Gastroesophageal sphincter (tissue), 4 donors: ENCODE data around the gene SNX32. TPM values are rescaled to one million over a fixed set of nuclear protein-coding genes. Genes with fewer than 3 reads are reported as not detected.
"Not testable (repeated sequence)": the region's sequence is repeated elsewhere in the genome, so short reads cannot be mapped to it uniquely, and the experiment has no call there.

ENCODE experiments used
- ATAC-seq: fragments of 150-250 bp; one replicate; pipeline ENCODE4 v1.9.1; 2016; ENCODE audit warnings: mild to moderate bottlenecking, moderate library complexity
- H3K27ac ChIP-seq, 4 donors: fragments of 200-600 bp; sonication (generic) in 3 of 4; 1 replicate in 3 of 4; 2 replicates in 1 of 4; pipeline ENCODE4 v1.5.1; 2016 to 2019
- H3K27me3 ChIP-seq: fragments of 200-600 bp; sonication (generic); one replicate; pipeline ENCODE4 v1.5.1; 2019
- H3K36me3 ChIP-seq, 2 donors: fragments of 200-600 bp; sonication (generic); one replicate each; pipeline ENCODE4 v1.5.1; 2019; ENCODE audit warnings: control low read depth in 1 of 2
- H3K4me1 ChIP-seq, 3 donors: fragments of 200-600 bp; sonication (generic); 1 replicate in 2 of 3; 2 replicates in 1 of 3; pipeline ENCODE4 v1.5.1; 2016 to 2019; ENCODE audit warnings: control low read depth in 2 of 3
- H3K4me3 ChIP-seq, 2 donors: fragments of 200-600 bp; sonication (generic); one replicate each; pipeline ENCODE4 v1.5.1; 2019; ENCODE audit warnings: mild to moderate bottlenecking in 1 of 2, moderate library complexity in 1 of 2
- H3K9me3 ChIP-seq, 3 donors: fragments of 200-600 bp; sonication (generic); one replicate each; pipeline ENCODE4 v1.5.1; 2017 to 2019; ENCODE audit warnings: control low read depth in 2 of 3
- EP300 ChIP-seq: sonication (generic); formaldehyde crosslinking; IDR thresholded peaks from one replicate; pipeline ENCODE4 v1.6.1; 2017; ENCODE audit warnings: antibody characterized with exemption, mild to moderate bottlenecking
- POLR2A ChIP-seq, 2 donors: fragments of 450-650 bp; IDR thresholded peaks; one replicate each; pipeline ENCODE4 v1.6.1; 2017; ENCODE audit warnings: antibody characterized with exemption in 2 of 2, mild to moderate bottlenecking in 2 of 2, moderate library complexity in 1 of 2
- POLR2AphosphoS5 ChIP-seq: sonication (generic); formaldehyde crosslinking; IDR thresholded peaks from one replicate; pipeline ENCODE4 v1.6.1; 2017; ENCODE audit warnings: antibody characterized with exemption
- WGBS, 2 donors: methylation state at CpG; one replicate each; pipeline ENCODE4 v1.1.5; 2018; ENCODE audit warnings: low coverage in 1 of 2; 5-methylcytosine and 5-hydroxymethylcytosine counted together
- total RNA-seq, 4 donors: library from RNA; depleted of rRNA; stranded (reverse); fragments of >200 nt; gene quantifications; one replicate each; pipeline ENCODE4 v1.1.0, GENCODE V29; 2016
- TF ChIP-seq, protein P1 (sequence below), 4 experiments: fragments of 200-600 bp in 2 of 4; fragments of 450-650 bp in 2 of 4; sonication (generic) in 1 of 4; IDR thresholded peaks; one replicate each; pipeline ENCODE4 v1.5.1; 2017 to 2019; ENCODE audit warnings: antibody characterized with exemption in 4 of 4, mild to moderate bottlenecking in 2 of 4, moderate library complexity in 2 of 4

SNX32 gene
- total RNA-seq, 4 donors from 2014 or later: 0.13 TPM; not detected in 3

DNA sequence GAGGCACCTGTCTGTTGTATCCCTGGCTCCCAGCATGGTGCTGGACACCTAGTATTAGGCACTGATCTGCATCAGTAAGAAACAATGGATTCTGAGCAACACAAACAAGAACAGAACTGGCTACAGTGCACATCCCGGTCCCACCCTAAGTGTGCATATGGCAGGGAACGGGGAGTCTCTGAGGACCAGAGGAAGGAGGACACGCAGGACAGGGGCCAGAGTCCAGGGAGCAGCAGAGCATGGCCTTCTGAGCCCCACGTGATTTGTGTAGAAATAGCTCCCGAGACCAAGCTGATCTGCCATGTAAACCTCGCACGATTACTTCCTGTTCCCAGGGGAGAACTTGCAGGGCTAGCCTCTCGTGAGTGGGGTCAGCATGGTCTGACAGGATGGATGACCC is 12.7 kb upstream of the SNX32 start:
- no peak for ATAC-seq

DNA sequence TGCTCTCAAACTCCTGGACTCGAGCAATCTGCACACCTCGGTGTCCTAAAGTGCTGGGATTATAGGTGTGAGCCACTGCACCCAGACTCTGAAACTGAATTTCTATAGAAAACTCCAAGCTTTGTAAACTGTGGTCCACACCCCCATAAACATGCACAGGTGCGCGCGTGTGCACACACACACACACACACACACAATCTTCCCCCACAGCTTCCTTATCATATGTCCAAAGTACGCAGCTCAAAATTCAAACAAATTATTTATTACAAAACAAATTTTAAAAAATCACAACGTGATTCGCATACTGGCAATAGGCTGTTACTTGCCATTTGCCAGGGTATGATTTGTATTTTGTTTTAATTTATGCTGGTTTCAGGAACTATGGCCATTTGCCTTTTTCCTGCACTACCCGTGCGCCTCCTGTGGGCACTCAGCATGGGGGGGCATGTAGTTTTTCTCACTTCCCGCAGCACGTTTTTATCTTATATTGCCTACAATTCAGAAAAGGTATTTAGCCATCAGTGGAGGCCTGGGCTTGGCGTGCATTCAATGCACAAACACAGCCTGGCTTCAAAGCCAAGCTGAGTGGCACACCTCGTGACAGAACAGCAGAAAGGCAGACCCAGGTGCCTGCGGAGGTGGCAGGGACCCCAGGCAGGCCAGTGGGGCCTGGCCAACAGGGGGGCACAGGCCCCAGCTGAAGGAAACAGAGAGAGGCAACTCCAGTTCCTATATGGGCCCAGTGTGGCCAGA is 10.8 kb upstream of the SNX32 start:
- Histone ChIP-seq H3K4me3 (no peak overlapping the region), H3K9me3 (no peaks in the 10 kb centered on the region), H3K36me3 (no peaks in the 10 kb centered on the region), H3K27ac (no peak overlapping the region), H3K4me1 (peaks cover 0 to 4% (median 0%) of the 10 kb centered on the region in 3 donors), H3K27me3 (no peaks in the 10 kb centered on the region)
- WGBS, 2 donors: 80 to 84% methylated on average over 10 to 11 of the region's 15 CpGs
- no peak for ATAC-seq
- TF ChIP-seq EP300: no peak
- no peak for TF ChIP-seq POLR2AphosphoS5
- TF ChIP-seq, protein P1, sequence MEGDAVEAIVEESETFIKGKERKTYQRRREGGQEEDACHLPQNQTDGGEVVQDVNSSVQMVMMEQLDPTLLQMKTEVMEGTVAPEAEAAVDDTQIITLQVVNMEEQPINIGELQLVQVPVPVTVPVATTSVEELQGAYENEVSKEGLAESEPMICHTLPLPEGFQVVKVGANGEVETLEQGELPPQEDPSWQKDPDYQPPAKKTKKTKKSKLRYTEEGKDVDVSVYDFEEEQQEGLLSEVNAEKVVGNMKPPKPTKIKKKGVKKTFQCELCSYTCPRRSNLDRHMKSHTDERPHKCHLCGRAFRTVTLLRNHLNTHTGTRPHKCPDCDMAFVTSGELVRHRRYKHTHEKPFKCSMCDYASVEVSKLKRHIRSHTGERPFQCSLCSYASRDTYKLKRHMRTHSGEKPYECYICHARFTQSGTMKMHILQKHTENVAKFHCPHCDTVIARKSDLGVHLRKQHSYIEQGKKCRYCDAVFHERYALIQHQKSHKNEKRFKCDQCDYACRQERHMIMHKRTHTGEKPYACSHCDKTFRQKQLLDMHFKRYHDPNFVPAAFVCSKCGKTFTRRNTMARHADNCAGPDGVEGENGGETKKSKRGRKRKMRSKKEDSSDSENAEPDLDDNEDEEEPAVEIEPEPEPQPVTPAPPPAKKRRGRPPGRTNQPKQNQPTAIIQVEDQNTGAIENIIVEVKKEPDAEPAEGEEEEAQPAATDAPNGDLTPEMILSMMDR (IDR thresholded peaks at IDR 0.05): no peak
- no peak for TF ChIP-seq POLR2A (IDR thresholded peaks at IDR 0.05)

More for the DNA sequence above, 12.7 kb upstream of the SNX32 start:
- H3K4me1 ChIP-seq: peaks cover 0 to 20% (median 0%) of the 10 kb centered on the region in 3 donors
- H3K4me3 ChIP-seq: no peak overlapping the region
- TF ChIP-seq POLR2A (IDR thresholded peaks at IDR 0.05) (no peak), POLR2AphosphoS5 (no peak), EP300 (no peak)
- TF ChIP-seq, protein P1 (IDR thresholded peaks at IDR 0.05): no peak
- H3K9me3 ChIP-seq: no peaks in the 10 kb centered on the region
- H3K27ac ChIP-seq: no peak overlapping the region
- H3K36me3 ChIP-seq: no peaks in the 10 kb centered on the region
- H3K27me3 ChIP-seq: no peaks in the 10 kb centered on the region
- 53 to 58% methylated on average over 4 to 8 of the region's 8 CpGs for WGBS, 2 donors

DNA sequence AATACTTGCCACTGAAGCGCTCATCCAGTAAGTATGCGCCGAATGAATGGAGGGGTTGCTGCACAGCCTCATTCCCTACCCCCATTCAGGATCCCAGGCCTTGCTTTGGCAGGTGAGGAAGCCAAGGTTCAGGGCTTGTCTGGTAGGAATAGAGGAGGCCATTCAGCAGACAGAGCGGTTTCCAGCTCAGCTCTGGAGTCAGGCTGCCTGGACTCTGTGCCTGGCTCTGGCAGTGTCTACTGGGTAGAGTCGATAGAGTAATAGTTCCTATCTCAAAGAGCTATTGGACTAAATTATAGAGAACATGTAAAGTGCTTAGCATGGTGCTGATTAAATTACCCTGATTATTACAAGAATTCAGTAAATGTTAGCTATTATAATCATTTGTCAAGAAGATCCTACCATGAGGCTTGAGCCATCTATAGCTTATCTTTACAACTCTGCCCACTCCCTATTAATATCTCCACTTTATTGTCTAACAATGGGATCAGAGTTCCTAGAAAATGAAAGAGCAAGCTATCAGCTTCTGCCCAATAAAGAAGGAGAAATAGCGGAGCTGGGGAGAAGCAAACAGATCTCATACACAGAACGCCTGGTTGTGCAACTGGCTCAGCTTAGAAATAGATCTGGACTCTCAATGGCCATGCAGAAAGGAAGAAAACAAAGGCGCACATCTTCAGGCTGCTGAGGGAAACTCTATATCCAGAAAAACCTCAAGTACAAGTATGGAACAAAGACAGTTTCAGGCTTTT is 6.6 kb upstream of the SNX32 start:
- H3K9me3 ChIP-seq: no peaks in the 10 kb centered on the region
- peaks cover 7% of the 10 kb centered on the region for H3K27me3 ChIP-seq
- ATAC-seq: no peak
- no peak overlapping the region for H3K4me3 ChIP-seq
- H3K36me3 ChIP-seq: no peaks in the 10 kb centered on the region
- 84 to 91% methylated on average over 5 to 6 of the region's 8 CpGs for WGBS, 2 donors
- H3K4me1 ChIP-seq: no peaks in the 10 kb centered on the region
- TF ChIP-seq POLR2A (IDR thresholded peaks at IDR 0.05) (no peak), EP300 (no peak)
- H3K27ac ChIP-seq: no peak overlapping the region

DNA sequence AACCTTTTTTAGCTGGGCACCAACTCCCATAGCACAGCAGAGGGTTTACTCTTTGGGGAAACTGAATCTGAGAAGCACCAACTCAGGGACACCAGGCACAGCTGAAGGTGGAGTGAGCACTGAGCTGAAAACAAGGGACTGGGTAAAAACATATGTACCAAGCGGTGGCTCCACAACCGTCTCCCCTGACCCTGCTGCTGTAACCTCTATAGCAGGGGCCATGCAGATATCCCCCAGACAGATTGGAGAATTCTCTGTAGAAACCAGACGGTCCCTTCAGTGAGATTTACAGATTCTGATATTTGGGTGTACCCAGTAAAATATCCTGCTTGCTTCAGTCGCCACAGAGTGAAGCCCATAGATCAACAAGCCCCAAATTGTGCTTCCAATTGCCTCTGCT is 4.3 kb upstream of the SNX32 start:
- no peaks in the 10 kb centered on the region for H3K36me3 ChIP-seq
- WGBS, 2 donors: 50 to 77% methylated on average over 2 to 3 of the region's 4 CpGs
- no peak for TF ChIP-seq EP300
- TF ChIP-seq POLR2AphosphoS5: no peak
- TF ChIP-seq, protein P1 (IDR thresholded peaks at IDR 0.05): no peak
- TF ChIP-seq POLR2A (IDR thresholded peaks at IDR 0.05): no peak
- peaks cover 7% of the 10 kb centered on the region for H3K27me3 ChIP-seq
- no peak for ATAC-seq
- no peaks in the 10 kb centered on the region for H3K9me3 ChIP-seq
- peaks cover 0 to 16% (median 10%) of the 10 kb centered on the region in 3 donors for H3K4me1 ChIP-seq
- H3K27ac ChIP-seq: no peak overlapping the region
- no peak overlapping the region for H3K4me3 ChIP-seq

DNA sequence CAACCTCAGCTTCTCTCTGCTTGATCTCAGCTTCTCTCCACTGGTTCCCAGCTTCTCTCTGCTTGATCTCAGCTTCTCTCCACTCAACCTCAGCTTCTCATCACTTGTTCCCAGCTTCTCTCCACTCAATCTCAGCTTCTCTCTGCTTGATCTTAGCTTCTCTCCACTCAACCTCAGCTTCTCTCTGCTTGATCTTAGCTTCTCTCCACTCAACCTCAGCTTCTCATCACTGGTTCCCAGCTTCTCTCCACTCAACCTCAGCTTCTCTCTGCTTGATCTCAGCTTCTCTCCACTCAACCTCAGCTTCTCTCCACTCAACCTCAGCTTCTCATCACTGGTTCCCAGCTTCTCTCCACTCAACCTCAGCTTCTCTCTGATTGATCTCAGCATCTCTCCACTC is 1.5 kb upstream of the SNX32 start:
- not testable (repeated sequence) for H3K9me3 ChIP-seq, H3K27me3 ChIP-seq, ATAC-seq, H3K27ac ChIP-seq, H3K36me3 ChIP-seq, H3K4me3 ChIP-seq
- H3K4me1 ChIP-seq: peaks cover 0 to 19% (median 10%) of the 10 kb centered on the region in 3 donors

DNA sequence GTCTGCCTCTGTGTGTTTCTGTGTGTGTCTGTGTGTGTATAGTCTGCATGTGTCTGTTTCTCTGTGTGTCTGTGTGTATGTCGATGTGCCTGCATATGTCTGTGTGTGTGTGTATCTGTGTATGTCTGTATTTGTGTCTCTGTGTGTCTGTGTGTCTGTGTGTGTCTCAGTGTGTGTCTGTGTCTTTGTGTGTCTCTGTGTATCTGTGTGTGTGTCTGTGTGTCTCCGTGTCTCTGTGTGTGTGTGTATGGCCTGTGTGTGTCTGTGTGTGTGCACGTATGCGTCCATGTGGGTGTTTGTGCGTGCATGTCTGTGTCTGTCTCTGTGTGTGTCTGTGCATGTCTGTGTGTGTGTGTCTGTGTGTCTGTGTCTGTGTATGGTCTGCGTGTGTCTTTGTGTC is 439 bp downstream of the SNX32 start:
- no peak for TF ChIP-seq POLR2AphosphoS5
- TF ChIP-seq EP300: no peak
- TF ChIP-seq, protein P1 (IDR thresholded peaks at IDR 0.05): no peak
- TF ChIP-seq POLR2A (IDR thresholded peaks at IDR 0.05): no peak
- no peaks in the 10 kb centered on the region for H3K9me3 ChIP-seq
- H3K4me1 ChIP-seq: peaks cover 0 to 19% (median 10%) of the 10 kb centered on the region in 3 donors
- no peak for ATAC-seq
- WGBS, 2 donors: 20 to 33% methylated on average over 1 to 3 of the region's 6 CpGs
- H3K36me3 ChIP-seq: no peaks in the 10 kb centered on the region
- peak overlapping the region; percentile 6 to 63 for H3K4me3 ChIP-seq
- H3K27ac ChIP-seq: no peak overlapping the region
- H3K27me3 ChIP-seq: peaks cover 5% of the 10 kb centered on the region
